ENCODE measurements around the gene CARD8.
"Not testable (repeated sequence)": the region's sequence is repeated elsewhere in the genome, so short reads cannot be mapped to it uniquely, and the experiment has no call there.

Gene CARD8, protein sequence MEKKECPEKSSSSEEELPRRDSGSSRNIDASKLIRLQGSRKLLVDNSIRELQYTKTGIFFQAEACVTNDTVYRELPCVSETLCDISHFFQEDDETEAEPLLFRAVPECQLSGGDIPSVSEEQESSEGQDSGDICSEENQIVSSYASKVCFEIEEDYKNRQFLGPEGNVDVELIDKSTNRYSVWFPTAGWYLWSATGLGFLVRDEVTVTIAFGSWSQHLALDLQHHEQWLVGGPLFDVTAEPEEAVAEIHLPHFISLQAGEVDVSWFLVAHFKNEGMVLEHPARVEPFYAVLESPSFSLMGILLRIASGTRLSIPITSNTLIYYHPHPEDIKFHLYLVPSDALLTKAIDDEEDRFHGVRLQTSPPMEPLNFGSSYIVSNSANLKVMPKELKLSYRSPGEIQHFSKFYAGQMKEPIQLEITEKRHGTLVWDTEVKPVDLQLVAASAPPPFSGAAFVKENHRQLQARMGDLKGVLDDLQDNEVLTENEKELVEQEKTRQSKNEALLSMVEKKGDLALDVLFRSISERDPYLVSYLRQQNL
- total RNA-seq: 156 to 281 (median 251) reads per million in 4 donors

DNA sequence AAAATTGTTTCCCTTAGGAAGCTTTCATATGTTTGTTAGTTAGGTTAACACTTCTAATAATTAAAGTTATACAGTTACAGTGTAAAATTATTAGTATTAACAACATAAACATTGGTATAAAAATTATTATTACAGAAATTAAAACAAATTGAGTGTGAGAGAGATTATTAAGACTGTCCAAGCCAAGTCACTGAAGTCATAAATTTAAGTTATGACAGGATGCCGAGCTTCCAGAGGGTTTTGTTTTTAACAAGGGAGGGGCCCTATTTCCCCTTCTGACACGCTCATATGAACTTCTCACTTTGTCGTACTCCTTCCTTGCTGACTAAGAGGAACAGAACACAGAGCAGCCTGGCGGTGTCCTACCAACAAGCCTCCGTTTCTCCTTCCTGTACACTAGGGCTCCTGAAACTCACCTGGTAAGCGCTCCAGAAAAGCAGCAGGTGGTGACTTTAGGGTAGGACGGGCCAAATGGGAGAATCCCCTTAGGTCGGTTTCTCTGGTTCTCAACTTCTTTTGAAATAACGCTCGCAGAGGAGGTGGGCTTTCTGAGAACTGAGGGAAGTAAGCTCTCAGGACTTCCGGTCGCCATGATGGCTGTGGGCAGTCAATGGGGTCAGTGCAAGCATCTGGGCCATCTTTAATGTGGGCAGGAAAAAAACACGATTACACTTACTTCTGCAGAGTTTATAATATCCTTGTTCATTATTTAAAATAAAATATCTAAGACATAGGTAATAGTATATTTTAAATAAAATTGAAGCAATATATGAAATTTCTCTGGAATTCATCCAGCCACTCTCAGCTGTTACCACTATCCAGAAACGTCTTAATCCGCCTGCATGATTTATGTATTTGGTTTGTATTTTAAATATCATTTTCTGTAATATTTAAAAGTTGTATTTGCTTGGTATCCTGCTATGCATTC, at the start of gene CARD8:
Gene CARD8 (minus strand): TSS at position 537 of the 928 bp plus-strand sequence. CDS start 14,892 bp downstream, outside the sequence.
- DNase-seq: peak; percentile 59 to 95 (median 76)

DNA sequence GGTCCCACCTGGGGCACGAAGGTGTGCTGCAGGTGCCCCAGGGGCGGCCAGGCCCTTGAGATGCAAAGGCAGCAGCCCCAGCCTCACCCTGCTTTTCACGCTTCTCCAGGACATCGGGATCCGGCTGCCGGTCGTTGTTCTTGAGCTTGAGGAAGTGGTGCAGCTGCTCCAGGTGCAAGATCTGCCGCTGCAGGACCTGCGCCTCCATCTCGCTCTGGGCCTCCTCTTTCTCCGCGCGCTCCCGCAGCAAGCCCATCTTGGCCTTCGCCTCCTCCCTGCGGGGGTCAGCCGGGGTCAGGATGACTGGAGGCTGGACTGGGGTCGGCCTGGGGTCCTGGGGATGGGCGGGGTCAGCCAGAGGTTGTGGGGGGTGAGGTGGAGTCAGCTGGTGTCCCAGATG, 48.2 kb upstream of the CARD8 start:
- no peak for DNase-seq

DNA sequence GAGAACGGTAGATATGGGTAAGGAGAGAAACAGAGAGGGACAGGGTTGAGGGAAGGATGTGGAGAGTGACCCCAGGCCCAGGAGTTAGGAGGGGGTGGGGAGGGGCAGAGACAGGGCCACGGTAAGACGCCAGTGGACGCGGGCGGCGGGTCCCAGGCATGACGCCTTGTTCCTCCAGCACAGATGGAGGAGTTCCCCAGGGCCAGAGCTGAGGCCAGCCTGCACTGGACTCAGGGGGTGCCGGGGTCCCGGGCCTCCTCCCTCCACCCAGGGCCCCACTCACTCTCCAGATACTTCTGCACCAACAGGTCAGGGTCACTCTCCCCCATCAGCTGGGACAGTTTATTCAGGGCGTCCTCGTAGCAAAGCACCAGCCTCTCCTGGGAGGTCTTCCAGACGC, 47.7 kb upstream of the CARD8 start:
- DNase-seq: no peak

- no peak for DNase-seq
These were observed 46.9 kb upstream of the CARD8 start for GRCh38 chr19:48302600-48302959.

DNA sequence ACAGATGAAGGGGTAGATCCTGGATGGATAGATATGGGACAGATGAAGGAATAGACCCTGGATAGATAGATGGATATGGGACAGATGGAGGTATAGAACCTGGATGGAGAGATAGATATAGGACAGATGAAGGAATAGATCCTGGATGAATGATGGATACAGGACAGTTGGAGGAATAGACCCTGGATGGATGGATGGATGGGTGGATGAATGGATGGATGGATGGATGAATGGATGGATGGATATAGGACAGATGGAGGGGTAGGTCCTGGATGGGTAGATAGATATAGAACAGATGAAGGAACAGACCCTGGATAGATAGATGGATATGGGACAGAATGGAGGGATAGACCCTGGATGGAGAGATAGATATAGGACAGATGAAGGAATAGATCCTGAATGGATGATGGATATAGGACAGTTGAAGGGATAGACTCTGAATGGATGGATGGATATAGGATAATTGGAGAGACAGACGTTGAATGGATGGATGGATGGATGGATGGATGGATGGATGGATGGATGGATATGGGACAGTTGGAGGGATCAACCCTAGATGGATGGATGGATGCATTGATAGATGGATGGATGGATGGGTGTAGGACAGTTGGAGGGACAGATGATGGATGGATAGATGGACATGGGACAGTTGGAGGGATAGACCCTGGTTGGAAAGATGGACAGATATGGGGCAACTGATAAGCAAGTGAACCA, 46.3 kb upstream of the CARD8 start:
- no peak for DNase-seq

DNA sequence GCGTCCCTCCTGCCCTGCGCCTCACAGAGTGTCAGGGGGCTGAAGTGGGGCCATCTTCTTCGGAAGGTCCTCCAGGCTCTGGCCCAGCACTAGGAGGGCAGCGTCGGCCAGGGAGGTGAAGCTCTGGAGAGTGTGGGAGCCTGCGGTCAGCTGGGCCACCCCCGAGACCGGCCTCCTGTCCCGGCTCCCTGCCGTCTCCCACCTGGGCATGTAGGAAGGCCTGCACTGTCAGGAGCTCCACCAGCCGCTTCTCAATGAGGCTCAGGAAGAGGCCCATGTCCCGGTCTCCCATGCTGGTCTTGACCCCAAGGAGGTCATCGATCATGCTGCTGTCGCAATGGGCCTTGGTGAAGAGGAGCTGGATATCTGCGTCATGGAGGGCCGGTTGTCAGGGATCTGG, 42.3 kb upstream of the CARD8 start:
- DNase-seq: no peak

DNA sequence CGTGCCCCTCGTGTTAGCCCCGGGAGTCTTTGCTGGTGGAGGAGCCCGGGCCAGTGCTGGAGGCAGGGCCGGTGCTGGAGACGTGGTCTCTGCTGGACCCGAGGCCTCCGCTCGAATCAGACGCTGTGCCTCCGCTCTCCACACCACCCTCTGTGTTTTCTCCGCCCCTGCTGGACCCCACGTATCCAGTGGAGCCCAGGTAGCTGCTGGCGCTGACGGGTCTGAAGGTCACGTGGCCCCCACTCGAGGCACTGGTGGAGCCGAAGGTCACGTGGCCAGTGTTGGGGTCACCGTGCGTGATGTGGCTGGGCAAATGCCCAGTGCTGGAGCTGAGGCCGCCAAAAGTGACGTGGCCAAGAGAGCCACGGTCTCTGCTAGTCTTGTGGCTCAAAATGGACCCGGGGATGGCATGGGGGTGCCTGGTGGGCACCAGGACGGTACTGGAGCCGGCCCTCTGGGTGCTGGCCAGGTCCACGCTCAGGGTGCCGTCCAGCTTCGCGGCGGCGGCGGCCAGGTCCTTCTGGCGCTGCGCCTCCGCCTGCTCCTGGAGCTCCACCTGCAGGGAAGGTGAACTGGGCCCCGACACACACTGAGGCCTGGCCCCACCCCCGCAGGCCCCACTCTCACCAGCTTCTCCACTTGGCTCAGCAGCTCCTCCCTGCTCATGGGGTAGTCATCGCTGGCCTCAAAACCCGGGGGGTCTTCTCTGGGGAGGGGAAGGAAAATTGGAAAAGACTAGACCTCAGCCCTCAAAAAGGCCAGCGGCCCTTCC, 41.4 kb upstream of the CARD8 start:
- no peak for DNase-seq

- DNase-seq: no peak
These were observed 39.7 kb upstream of the CARD8 start for GRCh38 chr19:48295458-48295857.

- no peak for DNase-seq
These were observed 37.1 kb upstream of the CARD8 start for GRCh38 chr19:48292798-48293197.

DNA sequence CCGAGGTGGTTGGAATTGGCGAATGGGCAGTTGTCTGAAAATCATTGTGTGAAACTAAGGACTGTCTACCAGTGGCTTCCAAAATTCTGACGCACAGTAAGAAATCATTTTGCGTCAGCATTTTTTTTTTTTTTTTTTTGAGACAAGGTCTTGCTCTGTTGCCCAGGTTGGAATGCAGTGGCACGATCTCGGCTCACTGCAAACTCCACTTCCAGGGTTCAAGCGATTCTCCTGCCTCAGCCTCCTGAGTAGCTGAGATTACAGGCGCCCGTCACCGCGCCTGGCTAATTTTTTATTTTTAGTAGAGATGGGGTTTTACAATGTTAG, 35.7 kb upstream of the CARD8 start:
- not testable (repeated sequence) for DNase-seq

GRCh38 chr19:48290771-48291488, 35.2 kb upstream of the CARD8 start:
- peak; percentile 31 to 58 (median 51) for DNase-seq

DNA sequence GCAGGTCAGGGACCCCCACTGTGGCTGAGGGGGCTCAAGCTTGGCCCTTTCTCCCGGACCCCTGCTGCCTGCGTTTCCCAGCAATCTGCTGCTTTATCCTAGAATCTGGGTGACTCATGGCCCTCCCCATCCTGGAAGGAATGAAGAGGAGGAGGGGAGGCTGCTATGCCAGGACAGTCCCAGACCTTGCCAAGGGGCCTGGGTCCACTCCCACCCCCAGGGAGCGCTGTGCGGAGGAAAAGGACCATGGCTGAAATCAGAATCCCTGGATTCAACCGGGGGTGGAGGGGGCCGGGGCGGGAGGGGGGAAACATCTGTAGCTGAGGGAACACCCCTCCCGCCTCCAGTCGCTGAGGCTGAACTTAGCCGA, 34.7 kb upstream of the CARD8 start:
- no peak for DNase-seq

DNA sequence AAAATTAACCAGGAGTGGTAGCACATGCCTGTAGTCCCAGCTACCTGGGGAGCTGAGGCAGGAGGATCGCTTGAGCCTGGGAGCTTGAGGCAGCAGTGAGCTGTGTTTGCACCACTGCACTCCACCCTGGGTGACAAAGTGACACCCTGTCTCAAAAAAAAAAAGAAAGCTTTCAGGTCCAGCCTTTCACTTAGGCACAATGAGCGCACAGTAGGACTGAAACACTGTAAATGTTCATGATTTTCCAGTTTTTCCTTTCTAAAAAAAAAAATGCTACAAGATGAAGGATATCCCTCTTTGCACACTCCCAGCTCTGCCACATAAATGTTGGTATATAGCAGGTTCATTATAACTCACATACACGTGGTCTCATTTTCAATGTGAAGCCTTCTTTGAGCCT, 32.0 kb upstream of the CARD8 start:
- no peak for DNase-seq

GRCh38 chr19:48284896-48285295, 29.2 kb upstream of the CARD8 start:
- no peak for DNase-seq

GRCh38 chr19:48283908-48284307, 28.2 kb upstream of the CARD8 start:
- DNase-seq: no peak

- DNase-seq: no peak
These were observed 24.0 kb upstream of the CARD8 start for GRCh38 chr19:48279747-48280146.

DNA sequence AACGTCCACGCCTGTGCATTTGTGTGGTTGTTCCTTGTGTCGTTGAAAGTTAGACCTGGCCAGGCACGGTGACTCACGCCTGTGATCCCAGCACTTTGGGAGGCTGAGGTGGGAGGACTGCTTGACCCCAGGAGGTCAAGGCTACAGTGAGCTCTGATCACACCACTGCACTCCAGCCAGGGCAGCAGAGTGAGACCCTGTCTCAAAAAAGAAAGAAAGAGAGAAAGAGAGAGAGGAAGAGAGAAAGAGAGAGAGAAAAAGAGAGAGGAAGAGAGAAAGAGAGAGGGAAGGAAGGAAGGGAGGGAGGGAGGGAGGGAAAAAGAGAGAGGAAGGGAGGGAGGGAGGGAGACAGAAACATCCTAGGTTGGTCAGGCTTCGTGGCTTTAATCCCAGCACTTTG, 19.2 kb upstream of the CARD8 start:
- DNase-seq: no peak

DNA sequence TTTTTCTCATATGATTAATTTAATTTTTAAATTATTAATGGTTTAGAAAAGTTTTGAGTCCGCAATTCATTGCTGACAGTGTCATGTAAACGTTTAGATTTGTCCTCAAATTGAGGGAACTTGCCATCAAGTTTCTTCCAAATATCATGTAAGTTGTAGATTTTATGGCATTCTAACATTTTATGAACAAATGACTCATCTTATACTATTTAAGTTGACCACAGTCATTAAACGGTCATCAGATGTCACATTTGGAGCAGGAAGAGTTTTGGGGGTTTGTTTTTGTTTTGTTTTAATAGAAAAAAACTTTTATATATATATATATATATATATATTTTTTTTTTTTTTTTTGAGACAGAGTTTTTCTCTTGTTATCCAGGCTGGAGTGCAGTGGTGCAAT, 18.5 kb upstream of the CARD8 start:
- DNase-seq: no peak

GRCh38 chr19:48271531-48272151, 15.9 kb upstream of the CARD8 start:
- DNase-seq: no peak

DNA sequence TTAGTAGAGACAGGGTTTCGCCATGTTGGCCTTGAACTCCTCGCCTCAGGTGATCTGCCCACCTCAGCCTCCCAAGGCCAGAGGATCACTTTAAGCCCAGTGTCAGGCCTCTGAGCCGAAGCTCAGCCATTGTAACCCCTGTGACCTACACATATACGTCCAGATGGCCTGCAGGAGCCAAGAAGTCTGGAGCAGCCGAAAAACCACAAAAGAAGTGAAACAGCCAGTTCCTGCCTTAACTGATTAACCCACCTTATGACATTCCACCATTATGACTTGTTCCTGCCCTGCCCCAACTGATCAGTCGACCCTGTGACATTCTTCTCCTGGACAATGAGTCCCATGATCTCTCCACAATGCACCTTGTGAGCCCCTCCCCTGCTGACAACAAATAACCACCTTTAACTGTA, 13.9 kb upstream of the CARD8 start:
- DNase-seq: not testable (repeated sequence)

GRCh38 chr19:48265326-48265725, 9.6 kb upstream of the CARD8 start:
- DNase-seq: not testable (repeated sequence)
